HG03442 (cell line): ENCODE results near the gene ZSWIM2.
"Not testable (repeated sequence)": the region's sequence is repeated elsewhere in the genome, so short reads cannot be mapped to it uniquely, and the experiment has no call there.

Source experiments
- ATAC-seq: cut with Tn5 transposase; IDR thresholded peaks from one replicate; pipeline ENCODE4 v1.9.1; 2021; ENCODE audit warnings: mild to moderate bottlenecking, moderate library complexity; ENCODE audit not compliant: unreplicated experiment

ZSWIM2 gene, protein sequence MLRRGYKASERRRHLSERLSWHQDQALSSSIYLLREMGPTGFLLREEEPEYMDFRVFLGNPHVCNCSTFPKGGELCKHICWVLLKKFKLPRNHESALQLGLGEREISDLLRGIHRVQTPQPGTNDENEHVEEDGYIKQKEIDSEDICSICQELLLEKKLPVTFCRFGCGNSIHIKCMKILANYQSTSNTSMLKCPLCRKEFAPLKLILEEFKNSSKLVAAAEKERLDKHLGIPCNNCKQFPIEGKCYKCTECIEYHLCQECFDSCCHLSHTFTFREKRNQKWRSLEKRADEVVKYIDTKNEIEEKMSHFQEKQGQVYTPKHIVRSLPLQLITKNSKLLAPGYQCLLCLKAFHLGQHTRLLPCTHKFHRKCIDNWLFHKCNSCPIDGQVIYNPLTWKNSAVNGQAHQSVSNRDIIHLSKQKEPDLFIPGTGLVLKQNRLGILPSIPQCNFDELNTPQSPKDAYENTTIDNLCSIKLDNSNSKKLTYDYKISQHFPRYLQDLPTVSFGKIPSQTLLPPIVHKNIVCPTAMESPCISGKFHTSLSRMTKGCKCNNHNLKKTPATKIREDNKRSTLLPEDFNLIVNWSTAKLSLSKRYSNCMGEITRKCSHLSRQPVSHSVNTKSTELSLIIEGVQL

DNA sequence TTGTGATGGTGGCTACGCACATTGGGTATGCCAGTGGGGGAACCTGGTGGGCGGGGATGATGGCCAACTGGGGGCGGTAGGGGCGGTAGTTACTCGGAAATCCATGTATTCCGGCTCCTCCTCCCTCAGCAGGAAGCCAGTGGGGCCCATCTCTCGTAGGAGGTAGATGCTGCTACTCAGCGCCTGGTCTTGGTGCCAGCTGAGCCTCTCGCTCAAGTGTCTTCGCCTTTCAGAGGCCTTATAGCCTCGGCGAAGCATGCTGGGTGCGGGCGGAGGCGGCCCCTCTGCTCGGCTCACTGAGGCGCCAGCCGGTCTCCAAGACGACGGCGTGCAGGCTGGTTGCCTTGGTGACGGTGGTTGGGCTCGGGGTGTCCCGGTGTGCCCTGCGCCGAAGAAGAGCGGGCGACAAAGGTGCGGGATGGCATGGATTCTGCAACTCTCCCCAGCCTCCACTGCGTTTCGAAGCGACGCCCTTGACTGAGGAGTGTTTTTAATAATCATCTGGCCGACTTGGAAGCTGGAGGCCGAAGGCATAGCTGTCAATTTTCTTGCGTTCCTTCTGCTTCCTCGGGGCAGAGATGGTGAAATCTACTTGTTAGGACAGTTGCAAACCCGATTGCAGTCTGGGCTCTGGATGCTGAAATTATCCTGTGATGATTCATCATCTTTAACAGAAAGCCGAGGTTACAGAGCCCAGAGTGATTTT lies at the start of gene ZSWIM2:
Gene ZSWIM2 (minus strand): TSS at position 298 of the 706 bp plus-strand sequence. CDS start 40 bp downstream, at position 258.
- peak; percentile 79 for ATAC-seq

DNA sequence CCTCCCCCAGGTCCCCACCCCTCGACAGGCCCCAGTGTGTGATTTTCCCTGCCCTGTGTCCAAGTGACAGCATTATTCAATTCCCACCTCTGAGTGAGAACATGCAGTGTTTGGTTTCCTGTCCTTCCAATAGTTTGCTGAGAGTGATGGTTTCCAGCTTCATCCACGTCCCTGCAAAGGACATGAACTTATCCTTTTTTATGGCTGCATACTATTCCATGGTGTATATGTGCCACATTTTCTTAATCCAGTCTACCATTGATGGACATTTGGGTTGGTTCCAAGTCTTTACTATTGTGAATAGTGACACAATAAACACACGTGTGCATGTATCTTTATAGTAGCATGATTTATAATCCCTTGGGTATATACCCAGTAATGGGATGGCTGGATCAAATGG lies 47.2 kb upstream of the ZSWIM2 start:
- not testable (repeated sequence) for ATAC-seq

DNA sequence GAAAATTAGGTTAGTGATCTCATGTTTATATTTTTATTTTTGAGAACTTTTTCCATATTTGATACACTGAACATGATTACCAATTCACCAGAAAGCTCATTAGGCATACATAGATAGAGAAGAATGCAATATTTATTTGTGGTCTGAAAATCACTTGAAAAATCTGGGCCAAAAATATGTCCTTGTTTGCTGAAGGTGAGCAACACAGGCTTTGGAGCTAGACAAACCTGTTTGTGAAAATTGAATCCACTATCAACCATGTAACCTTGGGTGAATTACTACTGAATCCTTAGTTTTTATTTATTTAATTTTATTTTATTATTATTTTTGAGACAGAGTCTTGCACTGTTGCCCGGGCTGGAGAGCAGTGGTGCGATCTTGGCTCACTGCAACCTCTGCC lies 46.5 kb upstream of the ZSWIM2 start:
- no peak for ATAC-seq

DNA sequence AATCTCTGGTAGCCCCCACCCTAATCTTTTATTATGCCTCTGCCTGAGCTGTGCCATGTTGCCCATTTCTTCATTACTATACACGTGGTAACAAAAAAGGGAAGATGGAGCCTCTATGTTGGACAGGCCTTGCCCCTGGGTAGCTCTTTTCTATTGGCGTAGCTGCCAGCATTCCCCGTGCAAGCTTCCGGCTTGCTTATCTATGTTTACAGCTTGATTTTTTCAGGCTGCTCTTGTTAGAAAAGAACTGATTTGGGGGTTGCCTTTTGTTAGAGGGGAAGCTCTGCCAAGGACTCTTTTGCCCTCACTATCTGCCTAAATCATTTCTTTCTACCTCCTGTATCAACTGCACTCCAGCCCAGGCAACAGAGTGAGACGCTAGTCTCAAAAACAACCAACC lies 45.5 kb upstream of the ZSWIM2 start:
- no peak for ATAC-seq

DNA sequence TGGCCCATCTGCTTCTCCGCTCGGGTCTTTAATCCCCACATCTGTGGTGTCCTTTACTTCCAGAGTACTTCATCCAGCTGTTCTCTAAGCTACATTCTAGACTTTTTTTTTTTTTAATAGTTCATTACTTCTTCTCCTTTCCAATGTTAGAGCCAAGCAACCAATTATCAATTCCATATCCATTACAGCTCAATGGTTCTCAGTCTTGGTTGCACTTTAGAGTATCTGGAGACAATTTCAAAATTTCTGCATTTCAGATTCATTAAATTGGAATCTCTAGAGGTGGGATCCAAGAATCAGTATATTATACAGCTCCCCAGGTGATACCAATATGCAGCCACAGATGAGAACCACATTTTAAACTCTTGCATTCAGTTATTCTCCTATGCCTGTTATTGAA lies 43.9 kb upstream of the ZSWIM2 start:
- no peak for ATAC-seq

DNA sequence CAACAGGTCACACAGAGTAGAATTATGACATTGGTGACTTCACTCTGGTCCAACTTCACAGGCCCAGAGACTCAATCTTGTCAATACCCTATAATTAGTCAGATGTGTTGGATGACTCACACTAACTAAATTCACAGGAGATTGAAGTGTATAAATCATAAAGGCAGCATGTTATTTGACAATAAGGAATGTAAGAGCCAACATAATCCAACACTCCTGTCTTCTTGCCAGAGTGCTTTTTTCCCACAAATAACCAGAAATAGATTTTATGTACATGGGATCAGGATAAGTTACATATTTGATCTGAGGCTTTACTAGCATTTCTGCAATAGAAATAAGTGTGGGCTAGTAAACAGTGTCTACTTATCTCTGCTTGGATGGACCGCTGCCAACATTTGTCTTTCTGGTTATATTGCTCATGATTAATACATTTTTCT lies 42.2 kb upstream of the ZSWIM2 start:
- no peak for ATAC-seq

DNA sequence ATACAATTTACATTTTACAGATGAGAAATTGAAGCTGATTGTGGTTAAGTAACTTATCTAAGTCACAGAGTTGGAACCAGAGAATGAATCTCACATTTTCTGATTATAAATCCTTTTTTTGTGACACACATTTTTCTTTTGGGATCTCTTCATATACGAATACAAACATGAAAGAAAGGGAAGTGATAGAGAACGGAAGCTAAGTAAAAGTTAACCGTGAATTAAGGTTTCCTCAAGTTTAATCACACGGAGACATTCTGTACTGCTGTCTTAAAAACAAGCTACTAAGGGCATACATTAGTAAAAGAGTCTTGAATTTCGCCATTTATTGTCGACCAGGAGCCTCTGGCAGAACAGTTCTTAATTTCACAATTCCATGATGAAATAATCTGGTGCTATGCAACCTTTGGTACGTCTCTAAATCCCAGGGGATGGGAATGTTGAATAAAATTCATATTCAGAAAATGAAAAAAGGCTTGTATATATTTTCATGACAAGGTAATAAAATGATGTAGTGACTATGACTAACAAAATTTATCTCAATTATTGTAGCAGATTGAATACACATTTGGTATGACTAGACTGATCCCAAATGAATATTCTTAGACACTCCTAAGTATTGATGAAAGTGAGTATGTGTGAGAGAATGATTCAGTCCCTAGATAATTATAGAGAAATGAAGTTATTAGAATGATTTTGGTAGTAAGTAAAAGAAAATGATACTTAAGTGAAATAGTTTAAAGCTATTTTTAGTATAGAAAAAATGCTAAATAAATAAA lies 40.3 kb upstream of the ZSWIM2 start:
- no peak for ATAC-seq

DNA sequence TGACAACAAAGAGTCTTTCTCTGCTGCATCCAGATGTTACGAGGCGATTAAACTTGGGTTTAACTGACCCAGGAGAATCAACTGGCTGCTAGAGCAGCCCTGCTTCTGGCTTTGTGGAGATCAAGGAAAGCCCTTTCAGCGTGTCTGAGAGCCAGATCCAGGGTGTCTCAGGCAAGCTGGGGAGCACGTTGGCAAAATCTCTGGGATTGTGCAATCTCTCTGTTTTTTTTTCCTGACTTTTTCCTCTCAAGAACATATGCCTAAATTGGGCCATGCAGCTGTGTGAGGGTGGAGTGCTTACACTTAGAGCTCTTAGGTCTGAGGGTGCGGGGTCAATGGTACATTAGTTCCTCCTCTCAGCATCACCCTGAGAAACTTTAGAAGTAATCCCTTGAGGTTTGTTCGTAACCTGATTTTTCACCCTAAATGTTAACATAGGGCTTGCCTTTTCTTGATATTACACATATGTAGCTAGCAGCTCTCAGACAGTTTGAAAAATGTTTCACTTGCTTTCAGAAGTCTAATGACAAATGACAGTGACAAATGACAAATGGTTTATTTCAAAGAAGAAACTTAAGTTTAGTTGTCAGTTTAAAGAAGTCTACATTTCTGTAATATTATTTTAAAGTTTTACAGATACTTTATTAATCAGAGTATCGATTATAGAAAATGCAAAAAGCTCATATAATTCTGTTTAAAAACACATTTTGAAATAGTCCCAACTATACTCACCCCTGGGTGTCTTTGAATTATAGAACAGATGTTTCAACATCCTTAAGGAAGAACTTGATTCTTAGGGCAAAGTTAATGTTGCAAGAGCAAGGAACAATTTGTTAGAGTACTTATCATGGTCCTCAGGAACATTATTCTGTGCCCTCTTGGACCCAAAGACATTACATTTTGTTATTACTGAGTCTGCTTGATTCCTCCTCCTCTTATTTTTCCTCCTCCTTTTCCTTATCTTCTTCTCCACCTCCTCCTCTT lies 38.4 kb upstream of the ZSWIM2 start:
- peak; percentile 44 for ATAC-seq

DNA sequence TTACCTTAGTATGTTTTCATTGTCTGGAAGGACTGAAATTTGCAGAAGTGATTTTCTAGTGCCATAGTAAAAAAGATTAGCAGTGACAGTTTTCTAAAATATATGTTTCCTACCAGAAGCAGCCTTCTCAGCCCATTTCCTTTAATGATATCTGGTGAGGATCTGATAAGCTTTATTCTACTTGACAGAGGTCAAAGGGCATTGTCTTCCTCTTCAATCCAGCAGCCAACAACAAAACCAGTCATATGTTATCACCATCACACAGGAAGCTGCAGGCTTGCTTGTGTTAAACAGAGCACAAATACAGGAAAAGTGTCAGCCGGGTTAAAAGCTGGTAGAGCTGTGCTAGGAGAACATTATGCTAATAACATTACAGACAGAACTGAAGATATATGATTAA lies 35.6 kb upstream of the ZSWIM2 start:
- no peak for ATAC-seq

DNA sequence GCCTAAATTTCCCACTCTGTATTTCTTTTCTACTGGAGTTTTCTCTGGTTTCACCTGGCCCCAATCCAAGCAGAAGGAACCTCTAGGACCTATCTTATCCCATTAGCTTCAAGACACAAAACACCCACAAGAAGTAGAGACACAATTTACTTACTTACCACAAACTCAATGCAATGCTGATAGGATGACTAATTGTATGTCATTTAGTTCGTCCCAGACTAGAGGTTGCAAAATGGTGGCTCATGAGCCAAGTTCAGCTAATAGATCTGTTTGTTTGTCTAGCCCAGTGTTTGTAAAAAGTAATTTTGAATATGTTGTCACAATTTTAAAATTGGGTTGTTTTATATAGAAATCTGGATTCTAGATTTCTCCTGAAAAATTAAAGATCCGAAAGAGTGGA lies 34.7 kb upstream of the ZSWIM2 start:
- ATAC-seq = no peak

DNA sequence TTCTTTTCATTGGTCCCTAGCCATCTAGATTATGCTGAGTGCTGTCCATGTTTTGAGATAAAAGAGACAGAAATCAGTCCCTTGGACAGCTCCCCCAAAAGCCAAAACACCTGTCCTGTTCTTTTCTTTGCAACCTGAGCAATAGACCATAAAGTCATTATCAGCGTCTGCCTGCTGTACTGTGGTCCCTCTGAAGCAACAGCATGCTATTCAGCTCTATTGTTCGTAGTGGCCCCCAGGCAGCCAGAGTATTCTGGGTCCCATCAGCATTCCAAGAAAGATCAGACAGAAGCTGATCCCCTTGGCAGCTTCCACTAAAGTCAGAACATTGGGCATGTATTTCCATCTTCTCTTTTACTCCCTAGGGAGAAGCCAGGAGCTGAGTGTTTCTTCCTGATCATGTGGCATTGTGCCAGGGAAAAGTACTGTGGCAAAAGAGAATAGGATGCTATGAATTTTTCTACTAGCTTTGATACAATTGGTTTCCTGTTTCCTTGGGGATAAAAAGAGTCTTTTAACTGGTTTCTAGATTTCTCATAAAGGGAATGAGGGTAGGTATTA lies 33.6 kb upstream of the ZSWIM2 start:
- ATAC-seq = no peak

DNA sequence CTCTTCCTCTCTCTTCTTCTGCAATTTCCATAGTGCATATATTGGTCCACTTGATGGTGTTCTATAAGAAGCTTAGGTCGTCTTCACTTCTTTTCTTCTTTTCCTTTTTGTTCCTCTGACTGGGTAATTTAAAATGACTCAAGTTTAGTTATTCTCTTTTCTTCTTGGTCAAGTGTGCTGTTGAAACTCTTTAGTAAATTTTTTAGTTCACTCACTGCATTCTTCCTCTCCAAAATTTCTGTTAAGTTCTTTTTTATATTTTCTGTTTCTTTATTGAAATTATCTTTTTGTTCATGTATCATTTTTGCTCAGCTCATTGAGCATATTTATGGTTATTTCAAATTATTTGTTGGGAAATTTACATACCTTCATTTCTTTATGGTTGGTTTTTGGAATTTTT lies 32.7 kb upstream of the ZSWIM2 start:
- no peak for ATAC-seq

DNA sequence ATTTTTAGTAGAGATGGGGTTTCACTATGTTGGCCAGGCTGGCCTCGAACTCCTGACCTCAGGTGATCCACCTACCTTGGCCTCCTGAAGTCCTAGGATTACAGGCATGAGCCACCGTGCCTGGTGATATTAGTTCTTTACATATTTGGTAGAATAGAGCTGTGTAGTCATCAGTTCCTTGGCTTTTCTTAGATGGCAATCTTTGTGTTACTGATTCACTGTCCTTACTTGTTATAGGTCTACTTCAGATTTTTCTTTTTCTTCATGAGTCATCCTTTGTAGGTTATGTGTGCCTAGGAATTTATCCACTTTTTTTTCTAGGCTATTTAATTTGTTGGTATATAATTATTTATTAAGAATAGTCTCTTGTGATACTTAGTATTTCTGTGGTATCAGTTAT lies 30.3 kb upstream of the ZSWIM2 start:
- no peak for ATAC-seq

DNA sequence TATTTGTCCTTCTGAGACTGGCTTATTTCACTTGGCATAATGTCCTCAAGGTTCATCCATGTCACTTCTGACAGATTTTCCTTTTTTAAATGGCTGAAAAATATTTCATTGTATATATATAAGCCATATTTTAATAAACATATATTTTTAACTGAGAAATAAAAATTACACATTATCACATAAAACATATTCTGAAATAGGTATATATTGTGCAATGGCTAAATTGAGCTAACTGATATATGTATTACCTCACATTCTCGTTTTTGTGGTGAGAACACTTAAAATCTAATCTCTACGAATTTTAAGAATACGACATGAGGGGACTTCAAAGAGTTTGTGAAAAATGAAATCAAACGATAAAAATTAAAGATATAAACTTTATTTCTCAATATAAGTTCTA lies 25.7 kb upstream of the ZSWIM2 start:
- ATAC-seq = no peak

DNA sequence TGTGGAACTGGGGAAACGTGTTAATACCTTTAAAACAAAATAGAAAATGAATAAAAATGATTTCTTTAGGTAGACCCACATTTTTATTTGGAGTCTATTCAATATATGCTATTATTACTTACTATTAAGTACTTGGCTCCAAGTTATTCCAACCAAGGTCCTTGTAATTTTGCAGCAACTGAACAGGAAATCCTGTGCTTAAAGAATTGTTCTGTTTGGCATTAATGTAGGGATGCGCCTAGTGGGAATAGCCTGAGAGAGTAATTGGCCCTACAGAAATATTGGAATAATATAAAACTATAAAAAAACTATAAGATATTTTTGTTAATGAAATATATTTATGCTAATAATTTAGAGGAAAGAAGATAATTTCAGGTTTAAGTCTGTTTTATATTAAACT lies 22.9 kb upstream of the ZSWIM2 start:
- no peak for ATAC-seq

DNA sequence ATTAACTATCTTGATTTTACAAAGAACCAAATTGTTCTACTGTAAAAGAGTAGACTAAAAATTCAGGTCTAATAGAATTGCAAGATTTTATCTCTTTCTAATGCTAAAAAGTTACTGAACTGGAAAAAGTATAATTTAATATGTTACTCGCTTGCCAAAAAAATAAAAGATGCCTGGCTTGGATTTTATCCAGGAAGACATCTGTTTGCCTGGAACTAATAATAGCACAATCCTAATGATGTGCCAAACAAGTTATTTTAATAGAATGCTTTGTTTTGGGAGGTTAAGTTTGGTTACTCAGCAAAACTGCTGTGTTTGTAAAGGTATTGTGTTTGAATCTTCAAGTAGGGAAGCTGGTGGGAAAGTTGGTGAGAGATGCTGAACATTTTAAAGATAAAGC lies 19.4 kb upstream of the ZSWIM2 start:
- no peak for ATAC-seq

DNA sequence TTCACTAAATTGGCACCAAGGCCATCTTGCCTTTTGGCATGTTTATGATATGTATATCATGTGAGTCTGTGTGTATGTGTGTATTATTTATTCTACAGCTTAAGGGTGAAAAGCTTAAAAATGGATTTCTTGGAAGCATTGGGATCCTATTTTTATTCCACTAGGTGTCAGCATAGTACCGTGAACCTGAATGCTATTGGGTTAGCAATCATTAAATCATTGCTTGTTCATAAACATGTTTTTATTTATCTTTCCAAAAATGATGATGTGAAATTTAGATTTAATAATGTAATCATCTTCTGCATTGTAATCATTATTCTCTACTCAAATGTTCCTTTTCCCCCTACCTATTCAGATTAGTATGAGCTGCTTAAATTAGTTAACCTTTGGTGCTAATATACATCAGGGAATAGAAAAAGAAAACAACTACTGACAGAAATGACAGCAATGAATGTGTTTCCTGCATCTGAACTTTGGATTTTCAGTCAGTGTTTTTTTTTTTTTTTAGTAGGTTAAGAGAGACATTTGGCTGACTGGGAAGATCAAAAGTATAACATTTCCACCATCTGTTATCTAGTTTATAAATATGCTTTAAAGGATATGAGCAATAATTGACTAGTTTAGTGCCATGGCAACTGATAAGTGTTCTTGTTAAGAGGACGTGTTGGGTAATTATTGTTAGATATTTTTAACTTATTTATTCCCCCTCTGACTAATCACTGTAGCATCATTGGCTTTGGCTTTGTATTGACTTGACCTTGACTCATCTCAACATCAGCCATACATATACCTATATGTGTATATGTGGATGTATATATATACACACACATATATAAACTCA lies 14.1 kb upstream of the ZSWIM2 start:
- peak; percentile 57 for ATAC-seq

DNA sequence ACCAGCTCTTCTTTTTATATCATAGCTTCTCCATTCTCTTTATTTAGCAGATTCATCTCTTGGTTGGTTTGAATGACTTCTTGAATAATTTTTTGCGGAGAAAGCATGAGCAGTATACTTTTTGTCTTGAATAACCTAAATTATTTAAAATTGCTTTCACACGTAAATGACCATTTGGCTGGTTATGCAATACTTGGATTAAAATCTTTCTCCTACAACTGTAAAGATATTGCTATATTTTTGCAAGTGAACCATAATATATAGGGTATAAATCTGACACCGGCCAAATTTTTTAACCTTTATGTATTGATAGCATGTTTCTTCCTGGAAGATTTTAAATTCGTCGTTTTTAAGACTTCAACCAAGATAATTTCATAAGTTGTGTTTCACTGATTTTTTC lies 6.2 kb upstream of the ZSWIM2 start:
- no peak for ATAC-seq

DNA sequence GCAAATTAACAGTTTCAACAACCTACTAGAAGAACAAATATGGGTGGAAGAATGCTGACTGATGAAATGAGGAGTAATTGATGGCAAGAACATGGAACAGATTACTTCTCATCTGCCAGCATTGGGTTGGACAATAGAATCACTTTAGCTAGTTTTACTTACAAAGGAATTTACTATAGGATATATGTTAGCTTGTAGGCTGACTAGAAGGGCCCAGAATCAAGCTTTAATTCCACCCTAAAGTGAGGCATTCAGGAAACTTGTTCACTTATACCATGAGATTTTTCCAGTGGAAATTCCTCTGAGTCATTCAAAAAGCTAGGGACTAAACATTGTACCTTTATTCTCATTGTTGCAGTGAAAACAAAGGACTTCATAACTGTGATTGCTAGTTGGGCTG lies 5.0 kb upstream of the ZSWIM2 start:
- ATAC-seq = no peak
